ENCODE measurements around the gene LHFPL6. TPM values are rescaled to one million over a fixed set of nuclear protein-coding genes. Genes with fewer than 3 reads are reported as not detected.

Gene LHFPL6
- total RNA-seq, 1 donor from 2014 or later, result 38.5 TPM

DNA sequence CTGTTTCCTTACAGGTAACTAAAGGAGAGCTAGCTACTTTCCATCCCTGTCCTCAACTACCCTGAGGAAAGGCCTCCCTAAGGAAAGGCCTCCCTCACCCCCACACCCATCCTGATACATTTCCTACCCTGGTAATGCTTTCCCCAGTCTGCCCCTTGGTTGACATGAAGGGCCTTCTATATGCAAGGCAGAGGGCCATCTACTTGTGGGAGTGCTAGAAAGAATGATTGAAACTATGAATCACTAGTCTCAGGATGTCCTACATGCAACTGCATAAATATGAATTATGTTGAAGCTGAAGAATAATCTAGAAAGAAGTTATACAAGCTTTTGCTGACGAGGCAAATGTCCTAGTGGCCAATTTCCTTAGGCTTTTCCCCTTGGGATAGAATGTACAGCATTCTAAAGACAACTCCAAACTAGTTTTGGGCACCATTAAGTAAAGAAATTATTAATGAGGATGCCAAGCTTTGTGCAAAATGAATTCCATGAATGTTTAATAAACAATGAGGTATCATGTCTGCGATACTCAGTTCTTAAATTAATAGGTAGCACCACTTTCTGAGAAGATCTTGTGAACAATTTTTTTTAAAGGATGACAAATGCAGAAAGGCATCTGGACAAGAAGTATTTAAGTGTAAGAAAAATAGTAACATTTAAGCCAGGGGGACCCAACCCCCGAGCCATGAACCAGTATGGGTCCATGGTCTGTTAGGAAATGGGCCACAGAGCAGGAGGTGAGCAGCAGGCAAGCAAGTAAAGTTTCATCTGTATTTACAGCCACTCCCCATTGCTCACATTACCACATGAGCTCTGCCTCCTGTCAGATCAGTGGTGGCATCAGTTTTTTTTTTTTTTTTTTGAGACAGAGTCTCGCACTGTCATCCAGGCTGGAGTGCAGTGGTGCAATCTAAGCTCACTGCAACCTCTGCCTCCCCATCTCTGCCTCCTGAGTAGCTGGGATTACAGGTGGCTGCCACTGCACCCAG lies 223.0 kb downstream of the LHFPL6 start:
- Mint-ChIP-seq H3K27ac (ENCODE audit: unreplicated experiment) (no peak overlapping the region), H3K9me3 (ENCODE audit: unreplicated experiment) (no peaks in the 10 kb centered on the region), H3K27me3 (ENCODE audit: unreplicated experiment) (peaks cover 6% of the 10 kb centered on the region), H3K4me3 (ENCODE audit: unreplicated experiment) (no peak overlapping the region), H3K36me3 (ENCODE audit: low read depth, unreplicated experiment) (no peaks in the 10 kb centered on the region), H3K4me1 (ENCODE audit: unreplicated experiment) (no peaks in the 10 kb centered on the region)
- TF ChIP-seq, protein P1, sequence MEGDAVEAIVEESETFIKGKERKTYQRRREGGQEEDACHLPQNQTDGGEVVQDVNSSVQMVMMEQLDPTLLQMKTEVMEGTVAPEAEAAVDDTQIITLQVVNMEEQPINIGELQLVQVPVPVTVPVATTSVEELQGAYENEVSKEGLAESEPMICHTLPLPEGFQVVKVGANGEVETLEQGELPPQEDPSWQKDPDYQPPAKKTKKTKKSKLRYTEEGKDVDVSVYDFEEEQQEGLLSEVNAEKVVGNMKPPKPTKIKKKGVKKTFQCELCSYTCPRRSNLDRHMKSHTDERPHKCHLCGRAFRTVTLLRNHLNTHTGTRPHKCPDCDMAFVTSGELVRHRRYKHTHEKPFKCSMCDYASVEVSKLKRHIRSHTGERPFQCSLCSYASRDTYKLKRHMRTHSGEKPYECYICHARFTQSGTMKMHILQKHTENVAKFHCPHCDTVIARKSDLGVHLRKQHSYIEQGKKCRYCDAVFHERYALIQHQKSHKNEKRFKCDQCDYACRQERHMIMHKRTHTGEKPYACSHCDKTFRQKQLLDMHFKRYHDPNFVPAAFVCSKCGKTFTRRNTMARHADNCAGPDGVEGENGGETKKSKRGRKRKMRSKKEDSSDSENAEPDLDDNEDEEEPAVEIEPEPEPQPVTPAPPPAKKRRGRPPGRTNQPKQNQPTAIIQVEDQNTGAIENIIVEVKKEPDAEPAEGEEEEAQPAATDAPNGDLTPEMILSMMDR (IDR thresholded peaks at IDR 0.05; ENCODE audit: unreplicated experiment), result no peak
- no peak for DNase-seq (ENCODE audit: low spot score)

DNA sequence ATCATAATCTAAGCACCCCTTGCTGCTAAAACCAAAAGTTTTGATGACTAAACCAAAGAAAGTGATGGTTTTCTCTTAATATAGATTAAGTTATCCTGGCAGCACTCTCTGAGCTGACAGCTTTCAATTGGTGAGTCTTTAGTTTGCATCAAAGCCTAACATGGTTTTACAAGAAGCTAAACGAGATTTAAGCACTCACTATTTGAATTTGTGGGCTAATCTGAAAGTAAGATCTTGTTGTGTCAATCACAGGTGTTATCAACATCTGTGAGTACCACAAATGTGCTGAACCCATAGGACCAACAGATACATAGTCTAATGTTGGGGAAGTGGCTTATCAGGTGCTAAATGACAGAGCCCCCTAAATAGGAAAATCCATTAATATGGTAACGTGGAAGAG lies 223.9 kb downstream of the LHFPL6 start:
- DNase-seq (ENCODE audit: low spot score), result no peak
- Mint-ChIP-seq H3K9me3 (ENCODE audit: unreplicated experiment) (no peaks in the 10 kb centered on the region), H3K4me1 (ENCODE audit: unreplicated experiment) (no peaks in the 10 kb centered on the region), H3K36me3 (ENCODE audit: low read depth, unreplicated experiment) (no peaks in the 10 kb centered on the region), H3K27ac (ENCODE audit: unreplicated experiment) (no peak overlapping the region), H3K27me3 (ENCODE audit: unreplicated experiment) (peaks cover 6% of the 10 kb centered on the region), H3K4me3 (ENCODE audit: unreplicated experiment) (no peak overlapping the region)
- TF ChIP-seq, protein P1 (IDR thresholded peaks at IDR 0.05; ENCODE audit: unreplicated experiment), result no peak

DNA sequence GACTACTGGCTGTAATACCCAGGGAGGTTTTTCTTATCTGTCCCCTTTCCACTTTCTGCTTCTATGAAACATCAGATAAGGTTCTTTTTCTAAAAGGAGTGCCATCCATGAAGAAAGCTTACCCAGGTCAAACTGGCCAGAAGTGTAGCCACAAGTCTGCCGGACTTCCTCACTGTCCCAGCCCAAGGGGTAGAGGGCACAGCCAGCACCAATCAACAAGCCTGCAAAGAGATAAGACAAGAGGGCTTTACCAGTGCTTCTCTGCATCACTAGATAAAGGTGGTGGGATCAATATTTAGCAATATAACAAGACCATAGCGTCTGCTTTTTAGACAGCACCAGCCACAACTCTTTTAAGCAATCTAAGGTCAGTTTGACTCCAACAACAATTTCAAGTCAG lies 224.7 kb downstream of the LHFPL6 start:
- Mint-ChIP-seq H3K4me1 (ENCODE audit: unreplicated experiment) (no peaks in the 10 kb centered on the region), H3K4me3 (ENCODE audit: unreplicated experiment) (no peak overlapping the region), H3K36me3 (ENCODE audit: low read depth, unreplicated experiment) (no peaks in the 10 kb centered on the region), H3K27me3 (ENCODE audit: unreplicated experiment) (peaks cover 2% of the 10 kb centered on the region), H3K9me3 (ENCODE audit: unreplicated experiment) (no peaks in the 10 kb centered on the region), H3K27ac (ENCODE audit: unreplicated experiment) (no peak overlapping the region)
- TF ChIP-seq, protein P1 (IDR thresholded peaks at IDR 0.05; ENCODE audit: unreplicated experiment), result no peak
- no peak for DNase-seq (ENCODE audit: low spot score)

- Mint-ChIP-seq H3K27me3 (ENCODE audit: unreplicated experiment) (no peaks in the 10 kb centered on the region), H3K4me1 (ENCODE audit: unreplicated experiment) (no peaks in the 10 kb centered on the region), H3K9me3 (ENCODE audit: unreplicated experiment) (no peaks in the 10 kb centered on the region), H3K36me3 (ENCODE audit: low read depth, unreplicated experiment) (no peaks in the 10 kb centered on the region), H3K27ac (ENCODE audit: unreplicated experiment) (no peak overlapping the region), H3K4me3 (ENCODE audit: unreplicated experiment) (no peak overlapping the region)
- no peak for DNase-seq (ENCODE audit: low spot score)
- TF ChIP-seq, protein P1 (IDR thresholded peaks at IDR 0.05; ENCODE audit: unreplicated experiment), result no peak
Measured at GRCh38 chr13:39377699-39378098, 225.3 kb downstream of the LHFPL6 start.

DNA sequence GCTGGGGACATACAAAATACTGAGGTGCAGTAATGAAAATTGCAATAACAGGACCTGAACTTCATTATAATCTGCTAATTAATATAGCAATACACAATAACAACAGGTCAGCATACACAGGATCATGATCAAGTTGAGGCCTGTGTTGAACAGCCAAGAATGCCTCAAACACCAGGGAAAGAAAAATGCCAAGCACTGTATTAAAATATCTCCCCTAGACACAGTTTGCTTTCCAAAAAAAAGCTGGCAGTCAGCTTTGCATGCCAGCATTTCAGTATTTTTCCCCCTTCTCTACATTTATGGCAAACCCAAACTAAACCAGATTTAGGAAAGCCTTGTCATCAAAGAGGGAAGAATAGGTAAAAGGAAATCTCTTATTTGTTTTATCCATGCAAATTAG lies 226.9 kb downstream of the LHFPL6 start:
- Mint-ChIP-seq H3K36me3 (ENCODE audit: low read depth, unreplicated experiment) (no peaks in the 10 kb centered on the region), H3K9me3 (ENCODE audit: unreplicated experiment) (no peaks in the 10 kb centered on the region), H3K4me3 (ENCODE audit: unreplicated experiment) (no peak overlapping the region), H3K27ac (ENCODE audit: unreplicated experiment) (no peak overlapping the region), H3K27me3 (ENCODE audit: unreplicated experiment) (no peaks in the 10 kb centered on the region), H3K4me1 (ENCODE audit: unreplicated experiment) (no peaks in the 10 kb centered on the region)
- no peak for DNase-seq (ENCODE audit: low spot score)
- TF ChIP-seq, protein P1 (IDR thresholded peaks at IDR 0.05; ENCODE audit: unreplicated experiment), result no peak
